Adrenal gland (tissue), 12 donors: ENCODE results near the gene YIPF6. TPM values are rescaled to one million over a fixed set of nuclear protein-coding genes. Genes with fewer than 3 reads are reported as not detected.

Experiments
- DNase-seq, 7 donors: peaks; one replicate each; pipeline ENCODE4 v3.0.0-alpha.2; 2019 to 2020
- H3K27ac ChIP-seq, 5 donors: fragments of 200-600 bp; sonication (generic) in 4 of 5; 1 replicate in 3 of 5; 2 replicates in 2 of 5; pipeline versions ENCODE4 v1.5.1 to v1.8.0; 2016 to 2020; ENCODE audit warnings: mild to moderate bottlenecking in 1 of 5
- H3K27me3 ChIP-seq: fragments of 200-600 bp; 2 replicates; pipeline ENCODE4 v1.8.0; 2021
- H3K36me3 ChIP-seq, 2 donors: fragments of 200-600 bp; replicated peaks in 1 of 2; 1 replicate in 1 of 2; 2 replicates in 1 of 2; pipeline versions ENCODE4 v1.5.1 to v1.8.0; 2018 to 2022
- H3K4me1 ChIP-seq, 2 donors: fragments of 200-600 bp; replicated peaks in 1 of 2; 1 replicate in 1 of 2; 2 replicates in 1 of 2; pipeline versions ENCODE4 v1.5.1 to v1.8.0; 2018 to 2021
- H3K4me3 ChIP-seq, 4 donors: fragments of 200-600 bp; sonication (generic) in 3 of 4; one replicate each; pipeline ENCODE4 v1.5.1; 2016 to 2018
- H3K9me3 ChIP-seq, 3 donors: fragments of 200-600 bp; sonication (generic) in 1 of 3; replicated peaks in 1 of 3; 1 replicate in 2 of 3; 2 replicates in 1 of 3; pipeline versions ENCODE4 v1.5.1 to v1.8.0; 2016 to 2021
- POLR2A ChIP-seq, 2 donors: fragments of 450-650 bp; IDR thresholded peaks; one replicate each; pipeline ENCODE4 v1.6.1; 2017; ENCODE audit warnings: antibody characterized with exemption in 2 of 2, mild to moderate bottlenecking in 2 of 2, moderate library complexity in 1 of 2
- WGBS, 4 donors: extraction: QIAGEN DNeasy Blood & Tissue Kit in 2 of 4; methylation state at CpG; one replicate each; pipeline versions ENCODE4 v1.1.5 to v1.1.7; 2013 to 2017; 5-methylcytosine and 5-hydroxymethylcytosine counted together
- intact Hi-C, 2 donors: fragments of 100-400 bp; cut with DNase I; formaldehyde crosslinking; loops; one replicate each; pipeline versions ENCODE4 v1.14.1 to v1.15.0; 2022 to 2023
- polyA plus RNA-seq, 3 donors: library from polyadenylated mRNA; stranded (reverse); fragments of 200-250 nt in 2 of 3; fragments of 350-450 nt in 1 of 3; fragmentation: Illumina TruSeq in 1 of 3; extraction: RNeasy Lipid Tissue Mini Kit (QIAGEN cat#74804) in 1 of 3; gene quantifications; one replicate each; pipeline ENCODE4 v1.2.3, GENCODE V29; 2013 to 2014
- total RNA-seq, 9 donors: library from RNA; depleted of rRNA in 4 of 9; stranded (reverse); fragments of >200 nt in 4 of 9; fragments of 120-200 nt in 1 of 9; fragmentation: NEBNext Ultra II Directional in 1 of 9; extraction: Animal tissue kit (Norgen Biotek cat#: 25700) in 1 of 9; gene quantifications; one replicate each; pipeline versions ENCODE4 v1.1.0 to v1.2.4, GENCODE V29; 2013 to 2023
- TF ChIP-seq, protein P1 (sequence below), 6 experiments: fragments of 450-650 bp in 4 of 6; fragments of 200-600 bp in 2 of 6; sonication (generic) in 1 of 6; IDR thresholded peaks; 1 replicate in 5 of 6; 2 replicates in 1 of 6; pipeline versions ENCODE4 v1.5.1 to v1.8.0; 2016 to 2021; ENCODE audit warnings: antibody characterized with exemption in 6 of 6, mild to moderate bottlenecking in 2 of 6, moderate library complexity in 1 of 6
- donor health status: healthy with polysubstance abuse.
- donor health status: Bipolar disorder and iron deficiency.
- donor health status: DM: yes; HTN: yes; CAD: no.
- donor health status: DM: no; HTN: no; CAD: no.
- donor health status: DM: no; HTN: no; CAD: no.
- donor health status: DM: yes; HTN: yes; CAD: no.

Gene YIPF6
- total and polyA plus RNA-seq, 12 donors, result 5.9 to 60.3 (median 36.0) TPM

GRCh38 chrX:68487254-68487653 is 11.6 kb upstream of the YIPF6 start:
- Histone ChIP-seq H3K4me3 (no peak overlapping the region), H3K36me3 (no peaks in the 10 kb centered on the region), H3K27me3 (no peaks in the 10 kb centered on the region), H3K27ac (no peak overlapping the region), H3K9me3 (no peaks in the 10 kb centered on the region), H3K4me1 (no peaks in the 10 kb centered on the region)
- no peak for TF ChIP-seq POLR2A (IDR thresholded peaks at IDR 0.05)
- TF ChIP-seq, protein P1, sequence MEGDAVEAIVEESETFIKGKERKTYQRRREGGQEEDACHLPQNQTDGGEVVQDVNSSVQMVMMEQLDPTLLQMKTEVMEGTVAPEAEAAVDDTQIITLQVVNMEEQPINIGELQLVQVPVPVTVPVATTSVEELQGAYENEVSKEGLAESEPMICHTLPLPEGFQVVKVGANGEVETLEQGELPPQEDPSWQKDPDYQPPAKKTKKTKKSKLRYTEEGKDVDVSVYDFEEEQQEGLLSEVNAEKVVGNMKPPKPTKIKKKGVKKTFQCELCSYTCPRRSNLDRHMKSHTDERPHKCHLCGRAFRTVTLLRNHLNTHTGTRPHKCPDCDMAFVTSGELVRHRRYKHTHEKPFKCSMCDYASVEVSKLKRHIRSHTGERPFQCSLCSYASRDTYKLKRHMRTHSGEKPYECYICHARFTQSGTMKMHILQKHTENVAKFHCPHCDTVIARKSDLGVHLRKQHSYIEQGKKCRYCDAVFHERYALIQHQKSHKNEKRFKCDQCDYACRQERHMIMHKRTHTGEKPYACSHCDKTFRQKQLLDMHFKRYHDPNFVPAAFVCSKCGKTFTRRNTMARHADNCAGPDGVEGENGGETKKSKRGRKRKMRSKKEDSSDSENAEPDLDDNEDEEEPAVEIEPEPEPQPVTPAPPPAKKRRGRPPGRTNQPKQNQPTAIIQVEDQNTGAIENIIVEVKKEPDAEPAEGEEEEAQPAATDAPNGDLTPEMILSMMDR (IDR thresholded peaks at IDR 0.05), result no peak
- WGBS, 4 donors, result 42 to 57% (median 49%) methylated on average over 4 of the region's 4 CpGs
- intact Hi-C loops, result no loop called here
- DNase-seq, result no peak

GRCh38 chrX:68487924-68488323 is 10.9 kb upstream of the YIPF6 start:
- intact Hi-C loops, result no loop called here
- no peaks in the 10 kb centered on the region for H3K4me1 ChIP-seq
- no peaks in the 10 kb centered on the region for H3K36me3 ChIP-seq
- no peaks in the 10 kb centered on the region for H3K9me3 ChIP-seq
- DNase-seq, result no peak
- H3K27ac ChIP-seq, result no peak overlapping the region
- no peak overlapping the region for H3K4me3 ChIP-seq
- 57 to 90% (median 73%) methylated on average over 1 of the region's 1 CpG for WGBS, 4 donors
- no peak for TF ChIP-seq POLR2A (IDR thresholded peaks at IDR 0.05)
- TF ChIP-seq, protein P1 (IDR thresholded peaks at IDR 0.05), result no peak
- H3K27me3 ChIP-seq, result no peaks in the 10 kb centered on the region

DNA sequence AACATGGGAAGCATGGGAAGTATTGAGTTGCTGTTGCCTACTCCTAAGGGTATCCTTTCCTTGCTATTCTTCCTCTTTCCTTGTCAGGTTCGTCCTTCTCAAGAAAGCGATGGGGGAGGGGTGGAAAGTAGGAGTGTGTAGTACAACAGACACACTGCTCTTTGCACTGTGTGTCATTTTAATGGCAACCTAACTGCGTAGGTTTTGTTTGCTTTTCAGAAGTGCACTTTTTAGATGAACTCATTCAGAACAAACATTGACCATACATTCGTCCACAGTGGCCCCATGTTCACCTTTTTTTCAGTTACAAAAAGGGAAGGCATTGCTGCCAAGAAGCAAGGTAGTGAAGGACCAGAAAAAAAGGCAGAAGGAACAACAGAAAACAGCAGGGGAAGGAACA is 10.2 kb upstream of the YIPF6 start:
- Histone ChIP-seq H3K27me3 (peaks cover 5% of the 10 kb centered on the region), H3K4me3 (no peak overlapping the region), H3K4me1 (no peaks in the 10 kb centered on the region), H3K36me3 (no peaks in the 10 kb centered on the region), H3K9me3 (no peaks in the 10 kb centered on the region), H3K27ac (no peak overlapping the region)
- no peak for DNase-seq
- intact Hi-C loops, result no loop called here
- WGBS, 4 donors, result 31 to 54% (median 42%) methylated on average over 4 of the region's 4 CpGs
- TF ChIP-seq POLR2A (IDR thresholded peaks at IDR 0.05), result no peak
- TF ChIP-seq, protein P1 (IDR thresholded peaks at IDR 0.05), result no peak

DNA sequence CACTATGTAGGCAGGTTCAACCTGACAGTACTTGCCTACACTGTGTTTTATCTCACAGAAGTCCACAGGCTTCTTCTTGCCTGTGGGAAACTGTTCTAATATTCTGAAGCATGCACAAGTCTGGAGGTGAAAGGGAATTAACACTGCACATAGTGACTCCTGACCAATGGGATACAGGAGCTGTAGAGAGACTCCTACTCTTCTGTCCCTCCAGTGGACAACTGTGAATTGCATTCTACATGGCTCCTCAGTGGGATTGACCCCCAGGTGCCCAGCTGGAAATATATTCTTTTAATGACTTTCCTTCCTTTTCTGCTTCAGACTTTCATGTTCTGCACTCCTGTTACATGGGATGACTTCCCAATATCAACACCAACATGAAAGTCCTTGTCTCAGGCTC is 8.2 kb upstream of the YIPF6 start:
- H3K27me3 ChIP-seq, result peaks cover 5% of the 10 kb centered on the region
- no peaks in the 10 kb centered on the region for H3K4me1 ChIP-seq
- no peaks in the 10 kb centered on the region for H3K36me3 ChIP-seq
- TF ChIP-seq POLR2A (IDR thresholded peaks at IDR 0.05), result no peak
- TF ChIP-seq, protein P1 (IDR thresholded peaks at IDR 0.05), result peak in 2 of 6 experiments; percentile 29
- H3K4me3 ChIP-seq, result no peak overlapping the region
- intact Hi-C loops, result no loop called here
- no peak overlapping the region for H3K27ac ChIP-seq
- H3K9me3 ChIP-seq, result no peaks in the 10 kb centered on the region
- no peak for DNase-seq
